DOHH2 (cell line): ENCODE data around the gene AJAP1.

ENCODE experiments used
- H3F3A ChIP-seq: fragments of 200-600 bp; sonication (generic), shearing (Covaris generic); 2 replicates; pipeline ENCODE4 v1.6.0; 2016; ENCODE audit warnings: antibody characterized with exemption, mild to moderate bottlenecking; ENCODE audit not compliant: control insufficient read depth, insufficient read depth
- H3K27ac ChIP-seq: fragments of 200-600 bp; sonication (generic); 2 replicates; pipeline ENCODE4 v1.5.1; 2014; ENCODE audit warnings: low read depth, mild to moderate bottlenecking, low read length, moderate library complexity
- H3K27me3 ChIP-seq: fragments of 200-600 bp; sonication (generic); 2 replicates; pipeline ENCODE4 v1.6.1; 2014; ENCODE audit warnings: mild to moderate bottlenecking, low read length, mixed read lengths; ENCODE audit not compliant: control insufficient read depth
- H3K36me3 ChIP-seq: fragments of 200-600 bp; sonication (generic); 2 replicates; pipeline ENCODE4 v1.6.1; 2014; ENCODE audit warnings: mild to moderate bottlenecking, low read length, moderate library complexity, mixed read lengths; ENCODE audit not compliant: control insufficient read depth
- H3K4me1 ChIP-seq: fragments of 200-600 bp; sonication (generic); 2 replicates; pipeline ENCODE4 v1.6.1; 2014; ENCODE audit warnings: mild to moderate bottlenecking, low read length, mixed read lengths; ENCODE audit not compliant: control insufficient read depth
- H3K4me2 ChIP-seq: fragments of 200-600 bp; sonication (generic); 2 replicates; pipeline ENCODE4 v1.6.0; 2014; ENCODE audit warnings: mild to moderate bottlenecking, low read length, moderate library complexity
- H3K4me3 ChIP-seq: fragments of 200-600 bp; sonication (generic); 2 replicates; pipeline ENCODE4 v1.5.1; 2014; ENCODE audit warnings: mild to moderate bottlenecking, low read length, mixed read lengths
- H3K79me2 ChIP-seq: fragments of 200-600 bp; sonication (generic); 2 replicates; pipeline ENCODE4 v1.6.1; 2014; ENCODE audit warnings: mild to moderate bottlenecking, low read length, mixed read lengths; ENCODE audit not compliant: control insufficient read depth
- H3K9me2 ChIP-seq: fragments of 200-600 bp; sonication (generic); replicated peaks from 2 replicates; pipeline ENCODE4 v1.6.1; 2014; ENCODE audit warnings: mild to moderate bottlenecking, low read length, mixed read lengths; ENCODE audit not compliant: control insufficient read depth
- H3K9me3 ChIP-seq: fragments of 200-600 bp; sonication (generic); 2 replicates; pipeline ENCODE4 v1.6.1; 2014; ENCODE audit warnings: antibody characterized with exemption, low read length, mixed read lengths; ENCODE audit not compliant: control insufficient read depth, insufficient read depth
- H4K20me1 ChIP-seq: fragments of 200-600 bp; sonication (generic); 2 replicates; pipeline ENCODE4 v1.6.0; 2014; ENCODE audit warnings: low read depth, mild to moderate bottlenecking, antibody characterized with exemption, low read length, moderate library complexity; ENCODE audit not compliant: control insufficient read depth, insufficient read depth
- CTCF ChIP-seq: fragments of 200-600 bp; sonication (generic); IDR thresholded peaks from one replicate; pipeline ENCODE4 v1.5.1; 2014; ENCODE audit warnings: antibody characterized with exemption, mild to moderate bottlenecking, low read depth, low read length; ENCODE audit not compliant: poor library complexity, severe bottlenecking
- EZH2phosphoT487 ChIP-seq: fragments of 200-600 bp; sonication (generic); IDR thresholded peaks from 2 replicates; pipeline ENCODE4 v1.6.1; 2017; ENCODE audit warnings: borderline replicate concordance, mild to moderate bottlenecking, antibody characterized with exemption, low read length, moderate library complexity, mixed read lengths

Gene AJAP1

GRCh38 chr1:4657960-4658541 is 3.6 kb downstream of the AJAP1 start:
- Histone ChIP-seq H3K9me3 (no peaks in the 10 kb centered on the region), H3K79me2 (no peaks in the 10 kb centered on the region), H3K4me1 (no peaks in the 10 kb centered on the region), H3K27ac (no peak overlapping the region), H3K4me2 (no peak overlapping the region), H3F3A (no peaks in the 10 kb centered on the region), H3K9me2 (no peaks in the 10 kb centered on the region), H3K27me3 (peaks cover 41% of the 10 kb centered on the region), H4K20me1 (no peaks in the 10 kb centered on the region), H3K4me3 (no peak overlapping the region), H3K36me3 (no peaks in the 10 kb centered on the region)
- TF ChIP-seq CTCF (no peak), EZH2phosphoT487 (no peak)

- Histone ChIP-seq H3K36me3 (no peaks in the 10 kb centered on the region), H3K9me2 (no peaks in the 10 kb centered on the region), H3F3A (no peaks in the 10 kb centered on the region), H3K4me1 (no peaks in the 10 kb centered on the region), H4K20me1 (no peaks in the 10 kb centered on the region), H3K79me2 (no peaks in the 10 kb centered on the region), H3K9me3 (no peaks in the 10 kb centered on the region), H3K4me3 (no peak overlapping the region), H3K27me3 (peaks cover 41% of the 10 kb centered on the region), H3K4me2 (no peak overlapping the region), H3K27ac (no peak overlapping the region)
- TF ChIP-seq CTCF (no peak), EZH2phosphoT487 (no peak)
Observed at GRCh38 chr1:4658643-4659628, 4.5 kb downstream of the AJAP1 start.

GRCh38 chr1:4660917-4661594 is 6.6 kb downstream of the AJAP1 start:
- Histone ChIP-seq H3K9me3 (no peaks in the 10 kb centered on the region), H3K27me3 (peaks cover 38% of the 10 kb centered on the region), H4K20me1 (no peaks in the 10 kb centered on the region), H3K27ac (no peak overlapping the region), H3K4me3 (no peak overlapping the region), H3K4me2 (no peak overlapping the region), H3K9me2 (no peaks in the 10 kb centered on the region), H3K79me2 (no peaks in the 10 kb centered on the region), H3K4me1 (no peaks in the 10 kb centered on the region), H3F3A (no peaks in the 10 kb centered on the region), H3K36me3 (no peaks in the 10 kb centered on the region)
- TF ChIP-seq CTCF (no peak), EZH2phosphoT487 (no peak)
